Nephron (organoid): Measurements from ENCODE around the gene PPDPF.
"Not testable (repeated sequence)": the region's sequence is repeated elsewhere in the genome, so short reads cannot be mapped to it uniquely, and the experiment has no call there.

Experiments used
- H3K27ac Mint-ChIP-seq, 3 experiments: 2 replicates each; pipeline ENCODE4 v1.8.0; 2020; ENCODE audit warnings: mixed read lengths in 3 of 3, mild to moderate bottlenecking in 2 of 3, moderate library complexity in 1 of 3
- H3K27me3 Mint-ChIP-seq: 2 replicates; pipeline ENCODE4 v1.8.0; 2021; ENCODE audit warnings: low read depth, mild to moderate bottlenecking, moderate library complexity, mixed read lengths
- H3K36me3 Mint-ChIP-seq: 2 replicates; pipeline ENCODE4 v1.8.0; 2020; ENCODE audit warnings: low read depth, mixed read lengths
- H3K4me1 Mint-ChIP-seq: 2 replicates; pipeline ENCODE4 v1.8.0; 2020; ENCODE audit warnings: mixed read lengths
- H3K4me3 Mint-ChIP-seq, 3 experiments: 2 replicates each; pipeline ENCODE4 v1.8.0; 2020; ENCODE audit warnings: mild to moderate bottlenecking in 3 of 3, mixed read lengths in 3 of 3, moderate library complexity in 2 of 3
- H3K9me3 Mint-ChIP-seq: 2 replicates; pipeline ENCODE4 v1.8.0; 2020; ENCODE audit warnings: mixed read lengths
- TF ChIP-seq, protein P1 (sequence below), 3 experiments: fragments of 200-600 bp; sonication (generic); IDR thresholded peaks; one replicate each; pipeline ENCODE4 v1.5.0; 2021; ENCODE audit warnings: antibody characterized with exemption in 3 of 3; ENCODE audit not compliant: unreplicated experiment in 3 of 3

PPDPF gene

DNA sequence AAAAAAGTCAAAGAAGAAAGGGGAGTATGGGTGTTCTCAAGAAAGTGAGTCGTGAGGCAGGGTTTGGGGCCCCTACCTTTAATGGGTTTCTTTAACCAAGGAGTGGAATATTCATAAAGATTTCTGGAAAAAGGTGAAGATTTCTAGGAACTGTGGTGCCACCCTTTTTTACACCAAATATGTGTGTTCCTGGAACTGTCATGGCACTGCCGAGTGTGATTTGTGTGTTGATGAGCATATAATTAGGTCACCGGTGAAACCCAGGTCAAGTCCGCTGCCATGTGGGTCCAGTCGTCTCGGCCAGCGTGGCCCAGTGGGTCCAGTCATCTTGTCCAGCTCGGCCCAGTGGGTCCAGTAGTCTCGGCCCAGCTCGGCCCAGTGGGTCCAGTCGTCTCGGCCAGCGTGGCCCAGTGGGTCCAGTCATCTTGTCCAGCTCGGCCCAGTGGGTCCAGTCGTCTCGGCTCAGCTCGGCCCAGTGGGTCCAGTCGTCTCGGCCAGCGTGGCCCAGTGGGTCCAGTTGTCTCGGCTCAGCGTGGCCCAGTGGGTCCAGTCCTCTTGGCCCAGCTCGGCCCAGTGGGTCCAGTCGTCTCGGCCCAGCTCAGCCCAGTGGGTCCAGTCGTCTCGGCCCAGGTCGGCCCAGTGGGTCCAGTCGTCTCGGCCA is 13.4 kb upstream of the PPDPF start:
- Mint-ChIP-seq H3K36me3 (no peaks in the 10 kb centered on the region), H3K27ac (no peak overlapping the region), H3K27me3 (peaks cover 22% of the 10 kb centered on the region), H3K4me3 (no peak overlapping the region), H3K4me1 (no peaks in the 10 kb centered on the region), H3K9me3 (peaks cover 33% of the 10 kb centered on the region)
- TF ChIP-seq, protein P1, sequence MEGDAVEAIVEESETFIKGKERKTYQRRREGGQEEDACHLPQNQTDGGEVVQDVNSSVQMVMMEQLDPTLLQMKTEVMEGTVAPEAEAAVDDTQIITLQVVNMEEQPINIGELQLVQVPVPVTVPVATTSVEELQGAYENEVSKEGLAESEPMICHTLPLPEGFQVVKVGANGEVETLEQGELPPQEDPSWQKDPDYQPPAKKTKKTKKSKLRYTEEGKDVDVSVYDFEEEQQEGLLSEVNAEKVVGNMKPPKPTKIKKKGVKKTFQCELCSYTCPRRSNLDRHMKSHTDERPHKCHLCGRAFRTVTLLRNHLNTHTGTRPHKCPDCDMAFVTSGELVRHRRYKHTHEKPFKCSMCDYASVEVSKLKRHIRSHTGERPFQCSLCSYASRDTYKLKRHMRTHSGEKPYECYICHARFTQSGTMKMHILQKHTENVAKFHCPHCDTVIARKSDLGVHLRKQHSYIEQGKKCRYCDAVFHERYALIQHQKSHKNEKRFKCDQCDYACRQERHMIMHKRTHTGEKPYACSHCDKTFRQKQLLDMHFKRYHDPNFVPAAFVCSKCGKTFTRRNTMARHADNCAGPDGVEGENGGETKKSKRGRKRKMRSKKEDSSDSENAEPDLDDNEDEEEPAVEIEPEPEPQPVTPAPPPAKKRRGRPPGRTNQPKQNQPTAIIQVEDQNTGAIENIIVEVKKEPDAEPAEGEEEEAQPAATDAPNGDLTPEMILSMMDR (IDR thresholded peaks at IDR 0.05; ENCODE audit: unreplicated experiment in 3 of 3): no peak

DNA sequence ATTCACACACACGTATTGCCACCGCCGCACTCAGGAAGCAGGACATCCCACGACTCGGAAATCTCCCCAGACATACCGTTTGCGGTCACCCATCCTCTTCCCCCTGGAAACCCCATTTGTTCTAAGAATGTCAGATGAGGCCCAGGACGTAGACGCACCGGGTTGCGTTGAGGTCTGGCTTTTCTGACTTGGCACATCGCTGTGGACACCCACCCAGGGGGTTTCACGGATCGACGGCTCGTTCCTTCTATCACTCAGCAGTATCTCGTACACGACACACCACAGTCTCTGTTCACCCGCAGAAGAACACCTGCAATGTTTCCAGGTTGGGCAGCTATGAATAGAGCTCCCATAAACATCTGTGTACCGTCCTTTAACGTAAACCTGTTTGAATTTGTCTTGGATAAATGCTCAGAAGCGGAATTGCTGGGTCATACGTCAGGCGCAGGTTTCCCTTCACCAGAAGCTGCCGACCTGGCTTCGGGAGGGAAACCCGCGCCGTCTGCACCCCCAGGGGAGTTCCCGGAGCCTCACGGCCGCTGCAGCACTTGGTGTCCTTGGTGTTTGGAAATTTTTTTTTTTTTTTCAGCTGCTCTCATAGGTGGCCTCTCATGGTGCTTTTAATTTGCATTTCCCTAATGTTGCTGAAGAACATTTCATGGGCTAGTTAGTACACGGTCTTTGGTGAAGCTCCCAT is 12.3 kb upstream of the PPDPF start:
- Mint-ChIP-seq H3K36me3 (no peaks in the 10 kb centered on the region), H3K4me1 (no peaks in the 10 kb centered on the region), H3K4me3 (no peak overlapping the region)

DNA sequence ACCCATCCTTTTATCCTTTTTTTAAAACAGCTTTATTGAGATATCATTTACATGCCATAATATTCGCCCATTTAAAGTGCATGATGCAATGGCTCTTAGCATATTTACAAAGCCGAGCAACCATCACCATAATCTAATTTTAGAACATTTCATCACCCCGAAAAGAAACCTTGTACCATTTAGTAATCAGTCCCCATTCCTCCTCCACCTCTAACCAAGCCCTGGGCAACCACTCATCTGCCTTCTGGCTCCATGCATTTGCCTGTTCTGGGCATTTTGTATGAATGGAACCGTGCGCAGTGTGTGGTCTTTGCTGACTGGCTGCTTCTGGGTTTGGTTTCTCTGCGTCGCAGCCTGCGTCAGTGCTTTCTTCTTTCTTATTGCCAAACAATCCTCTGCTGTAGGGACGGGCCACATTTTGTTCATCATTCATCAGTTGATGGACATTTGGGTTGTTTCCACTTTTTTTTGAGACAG is 11.4 kb upstream of the PPDPF start:
- no peak overlapping the region for H3K27ac Mint-ChIP-seq
- no peaks in the 10 kb centered on the region for H3K4me1 Mint-ChIP-seq
- no peaks in the 10 kb centered on the region for H3K36me3 Mint-ChIP-seq
- H3K27me3 Mint-ChIP-seq: peaks cover 23% of the 10 kb centered on the region
- peaks cover 39% of the 10 kb centered on the region for H3K9me3 Mint-ChIP-seq
- TF ChIP-seq, protein P1 (IDR thresholded peaks at IDR 0.05; ENCODE audit: unreplicated experiment in 3 of 3): no peak
- no peak overlapping the region for H3K4me3 Mint-ChIP-seq

More for the DNA sequence above, 12.3 kb upstream of the PPDPF start:
- Mint-ChIP-seq H3K27me3 (peaks cover 29% of the 10 kb centered on the region), H3K27ac (no peak overlapping the region), H3K9me3 (peaks cover 38% of the 10 kb centered on the region)
- TF ChIP-seq, protein P1 (IDR thresholded peaks at IDR 0.05; ENCODE audit: unreplicated experiment in 3 of 3): no peak

DNA sequence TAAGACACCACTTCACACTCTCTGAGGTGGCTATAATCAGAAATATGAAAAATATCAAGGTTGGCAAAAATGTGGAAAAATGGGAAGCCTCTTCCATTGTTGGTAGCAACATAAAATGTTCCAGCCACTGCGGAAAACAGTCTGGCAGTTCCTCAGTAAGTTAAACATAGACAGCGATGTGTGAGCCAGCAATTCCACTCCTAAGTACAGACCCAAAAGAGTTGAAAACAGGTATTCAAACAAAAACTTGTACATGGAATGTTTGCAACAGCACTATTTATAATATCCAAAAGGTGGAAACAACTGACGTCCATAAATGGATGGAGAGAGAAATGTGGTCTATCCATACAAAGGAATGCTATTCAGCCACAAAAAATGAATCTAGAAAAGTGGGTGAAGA is 7.4 kb upstream of the PPDPF start:
- H3K36me3 Mint-ChIP-seq: no peaks in the 10 kb centered on the region
- H3K27ac Mint-ChIP-seq: no peak overlapping the region
- TF ChIP-seq, protein P1 (IDR thresholded peaks at IDR 0.05; ENCODE audit: unreplicated experiment in 3 of 3): no peak
- peaks cover 22% of the 10 kb centered on the region for H3K9me3 Mint-ChIP-seq
- H3K27me3 Mint-ChIP-seq: peaks cover 21% of the 10 kb centered on the region
- H3K4me1 Mint-ChIP-seq: no peaks in the 10 kb centered on the region
- no peak overlapping the region for H3K4me3 Mint-ChIP-seq

DNA sequence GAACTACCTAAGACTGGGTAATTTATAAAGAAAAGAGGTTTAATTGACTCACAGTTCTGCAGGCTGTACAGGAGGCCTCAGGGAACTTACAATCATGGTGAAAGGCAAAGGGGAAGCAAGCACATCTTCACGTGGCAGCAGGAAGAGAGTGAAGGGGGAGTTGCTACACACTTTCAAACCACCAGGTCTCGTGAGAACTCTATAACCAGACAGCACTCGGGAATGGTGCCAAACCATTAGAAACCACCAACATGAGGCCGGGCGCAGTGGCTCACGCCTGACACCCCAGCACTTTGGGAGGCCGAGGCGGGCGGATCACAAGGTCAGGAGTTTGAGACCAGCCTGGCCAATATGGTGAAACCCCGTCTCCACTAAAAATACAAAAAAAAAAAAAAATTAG is 6.0 kb upstream of the PPDPF start:
- not testable (repeated sequence) for H3K4me3 Mint-ChIP-seq, H3K27ac Mint-ChIP-seq, H3K36me3 Mint-ChIP-seq, H3K4me1 Mint-ChIP-seq
- Mint-ChIP-seq H3K9me3 (peaks cover 16% of the 10 kb centered on the region), H3K27me3 (peaks cover 18% of the 10 kb centered on the region)

DNA sequence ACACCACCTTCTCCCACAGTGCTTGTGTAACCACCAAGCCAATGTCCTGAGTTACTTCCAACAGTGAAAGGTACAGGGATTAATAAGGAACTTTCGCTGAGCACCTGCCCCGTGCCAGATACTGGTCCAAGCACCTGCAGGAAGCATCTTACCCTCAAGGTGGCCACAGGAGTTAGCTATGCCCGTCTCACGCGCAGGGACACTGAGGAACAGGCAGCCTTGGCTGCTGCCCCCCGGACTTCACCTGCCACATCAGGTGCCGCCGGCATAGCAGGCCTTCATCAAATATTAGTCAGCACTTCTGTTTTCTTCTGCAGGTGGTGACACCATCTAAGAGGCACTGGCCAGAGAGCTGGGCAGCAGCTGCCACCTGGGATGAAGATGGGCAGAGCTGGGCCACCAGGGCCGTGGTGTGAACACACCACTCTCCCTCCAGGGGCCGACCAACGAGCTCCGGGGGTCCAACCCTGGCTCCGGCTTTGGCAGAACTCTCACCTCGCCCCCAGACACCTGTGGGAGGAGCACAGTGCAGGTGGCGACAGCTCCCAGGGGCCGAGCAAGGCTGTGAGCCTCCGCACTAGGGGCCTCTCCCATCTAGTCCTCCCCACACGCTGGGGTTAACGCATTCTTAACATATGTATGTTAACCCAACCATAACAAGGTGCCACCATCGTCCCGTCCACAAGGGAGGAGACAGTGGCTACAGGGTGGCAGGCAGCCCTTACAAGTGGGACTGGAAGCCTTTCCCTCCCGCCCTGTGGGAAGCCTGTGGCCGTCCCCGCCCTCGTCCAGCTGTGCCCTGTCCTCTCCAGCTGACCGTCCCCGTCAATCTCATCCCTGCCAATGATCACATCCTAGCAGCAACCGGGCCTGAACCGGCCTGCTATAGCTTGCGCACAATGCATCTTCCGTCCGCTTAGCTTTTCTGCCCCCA is 2.9 kb upstream of the PPDPF start:
- Mint-ChIP-seq H3K27me3 (peaks cover 17% of the 10 kb centered on the region), H3K36me3 (peaks cover 2% of the 10 kb centered on the region), H3K9me3 (peaks cover 8% of the 10 kb centered on the region), H3K27ac (no peak overlapping the region), H3K4me3 (peak overlapping the region; percentile 81 to 88 (median 86)), H3K4me1 (peaks cover 5% of the 10 kb centered on the region)
- TF ChIP-seq, protein P1 (IDR thresholded peaks at IDR 0.05; ENCODE audit: unreplicated experiment in 3 of 3): no peak
